Amygdala (tissue), 56 donors: ENCODE data around the gene KCTD7.
A peak's percentile ranks its signal among the peaks of the same experiment; 100 is the strongest.
"Not testable (repeated sequence)": the region's sequence is repeated elsewhere in the genome, so short reads cannot be mapped to it uniquely, and the experiment has no call there.

Source experiments
- DNase-seq, 56 donors: peaks; one replicate each; lab custom pipeline; 2025; lab: John Stamatoyannopoulos, UW

KCTD7 gene

DNA sequence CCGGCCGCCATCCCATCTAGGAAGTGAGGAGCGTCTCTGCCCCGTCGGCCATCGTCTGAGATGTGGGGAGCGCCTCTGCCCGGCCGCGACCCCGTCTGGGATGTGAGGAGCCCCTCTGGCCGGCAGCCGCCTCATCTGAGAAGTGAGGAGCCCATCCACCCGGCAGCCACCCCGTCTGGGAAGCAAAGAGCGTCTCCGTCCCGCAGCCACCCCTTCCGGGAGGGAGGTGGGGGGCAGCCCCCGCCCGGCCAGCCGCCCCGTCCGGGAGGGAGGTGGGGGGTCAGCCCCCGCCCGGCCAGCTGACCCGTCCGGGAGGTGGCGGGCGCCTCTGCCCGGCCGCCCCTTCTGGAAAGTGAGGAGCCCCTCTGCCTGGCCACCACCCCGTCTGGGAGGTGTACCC lies 14.1 kb upstream of the KCTD7 start:
- not testable (repeated sequence) for DNase-seq

GRCh38 chr7:66615699-66616098 lies 13.0 kb upstream of the KCTD7 start:
- no peak for DNase-seq

- DNase-seq: no peak
These were observed 11.4 kb upstream of the KCTD7 start for GRCh38 chr7:66617295-66617694.

DNA sequence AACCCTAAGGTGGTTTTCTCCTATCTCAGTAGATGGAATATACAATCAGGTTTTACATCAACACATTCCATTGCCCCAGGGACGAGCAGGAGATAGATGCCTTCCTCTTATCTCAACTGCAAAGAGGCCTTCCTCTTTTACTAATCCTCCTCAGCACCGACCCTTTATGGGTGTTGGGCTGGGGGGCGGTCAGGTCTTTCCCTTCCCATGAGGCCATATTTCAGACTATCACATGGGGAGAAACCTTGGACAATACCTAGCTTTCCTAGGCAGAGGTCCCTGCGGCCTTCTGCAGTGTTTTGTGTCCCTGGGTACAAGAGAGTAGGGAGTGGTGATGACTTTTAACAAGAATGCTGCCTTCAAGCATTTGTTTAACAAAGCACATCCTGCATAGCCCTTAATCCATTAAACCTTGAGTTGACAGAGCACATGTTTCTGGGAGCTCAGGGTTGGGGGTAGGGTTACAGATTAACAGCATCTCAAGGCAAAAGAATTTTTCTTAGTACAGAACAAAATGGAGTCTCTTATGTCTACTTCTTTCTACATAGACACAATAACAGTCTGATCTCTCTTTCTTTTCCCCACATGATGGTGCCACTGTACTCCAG lies 9.2 kb upstream of the KCTD7 start:
- not testable (repeated sequence) for DNase-seq

DNA sequence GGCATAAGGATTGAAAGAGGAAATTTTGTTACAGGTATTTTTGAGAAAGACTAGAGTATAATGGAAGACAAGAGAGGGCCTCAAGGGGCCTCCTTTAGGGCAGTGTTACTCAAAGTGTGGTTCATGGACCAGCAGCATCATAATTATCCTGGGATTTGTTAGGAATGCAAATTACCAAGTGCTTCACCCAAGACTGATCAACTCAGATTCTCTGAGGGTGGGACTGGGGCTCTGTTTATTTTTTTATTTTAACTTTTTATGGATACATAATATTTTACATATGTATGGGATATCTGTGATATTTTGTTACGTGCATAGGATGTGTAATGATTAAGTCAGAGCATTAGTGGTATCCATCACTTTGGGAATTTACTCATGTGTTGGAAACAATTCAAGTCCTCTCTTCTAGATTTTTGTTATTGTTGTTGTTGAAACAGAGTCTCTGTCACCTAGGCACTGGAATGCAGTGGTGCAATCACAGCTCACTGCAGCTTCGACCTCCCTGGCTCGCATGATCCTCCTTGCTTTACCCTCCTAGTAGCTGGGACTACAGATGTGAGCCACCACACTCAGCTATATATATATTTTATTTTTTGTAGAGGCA lies 2.2 kb upstream of the KCTD7 start:
- DNase-seq: no peak

- DNase-seq: peak in 3 of 56 donors; percentile 6 to 7 (median 6)
These were observed 1.5 kb upstream of the KCTD7 start for GRCh38 chr7:66627151-66627681.

DNA sequence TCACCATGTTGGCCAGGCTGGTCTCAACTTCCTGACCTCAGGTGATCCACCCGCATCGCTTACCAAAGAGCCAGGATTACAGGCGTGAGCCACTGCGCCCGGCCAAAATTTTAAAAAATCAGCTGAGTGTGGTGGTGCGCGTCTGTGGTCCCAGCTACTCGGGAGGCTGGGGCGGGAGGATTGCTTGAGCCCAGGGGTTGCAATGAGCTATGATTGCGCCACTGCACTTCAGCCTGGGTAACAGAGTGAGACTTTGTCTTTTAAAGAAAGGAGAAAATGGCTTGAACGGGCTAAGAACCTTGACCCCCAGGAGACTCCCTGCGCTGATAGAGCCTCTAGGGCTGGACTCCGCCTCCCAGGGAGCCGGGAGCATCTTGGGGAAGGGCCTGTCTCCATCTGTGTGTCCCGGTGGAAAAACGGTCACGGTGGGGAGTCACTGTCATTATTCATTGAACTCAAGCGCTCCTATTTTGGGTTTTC lies 760 bp upstream of the KCTD7 start:
- peak in 9 of 56 donors; percentile 39 to 71 (median 59) for DNase-seq

DNA sequence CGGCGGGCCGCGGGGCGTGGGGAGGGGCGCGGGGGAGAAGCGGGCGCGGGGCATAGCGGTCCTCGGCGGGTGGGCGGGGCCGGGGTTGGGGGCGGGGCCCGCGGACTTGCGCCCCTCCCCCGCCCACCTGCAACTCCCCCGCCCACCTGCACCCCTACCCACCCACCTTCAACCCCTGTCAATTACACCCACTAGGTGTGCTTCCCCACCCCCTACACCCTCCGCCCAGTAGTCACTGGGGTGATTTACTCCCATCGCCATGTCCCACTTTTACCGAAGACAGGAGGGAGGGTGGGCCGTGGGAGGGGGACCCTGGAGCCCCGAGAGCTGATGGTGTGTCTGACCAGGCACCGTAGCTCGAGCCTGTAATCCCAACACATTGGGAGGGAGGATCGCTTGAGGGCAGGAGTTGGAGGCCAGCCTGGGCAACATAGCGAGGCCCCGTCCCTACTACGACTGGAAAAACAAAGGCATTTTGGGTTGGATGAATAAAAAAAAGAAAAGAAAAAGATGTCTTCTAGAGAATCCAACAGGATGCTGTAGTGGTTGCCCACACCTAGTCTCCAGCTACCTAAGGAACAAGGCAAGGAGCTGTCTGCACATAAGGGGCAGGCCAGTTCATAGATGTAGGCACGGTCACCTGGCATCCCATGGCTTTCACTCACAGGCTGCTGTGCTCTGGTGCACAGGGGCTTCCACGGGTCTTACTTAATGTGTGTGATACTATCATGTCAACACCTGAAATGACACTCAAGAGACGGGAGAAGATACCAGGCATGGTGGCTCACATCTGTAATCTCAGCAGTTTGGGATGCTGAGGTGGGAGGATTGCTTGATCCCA lies 761 bp downstream of the KCTD7 start:
- DNase-seq: peak in 16 of 56 donors; percentile 1 to 91 (median 48)

GRCh38 chr7:66630531-66630930 lies 1.9 kb downstream of the KCTD7 start:
- no peak for DNase-seq

DNA sequence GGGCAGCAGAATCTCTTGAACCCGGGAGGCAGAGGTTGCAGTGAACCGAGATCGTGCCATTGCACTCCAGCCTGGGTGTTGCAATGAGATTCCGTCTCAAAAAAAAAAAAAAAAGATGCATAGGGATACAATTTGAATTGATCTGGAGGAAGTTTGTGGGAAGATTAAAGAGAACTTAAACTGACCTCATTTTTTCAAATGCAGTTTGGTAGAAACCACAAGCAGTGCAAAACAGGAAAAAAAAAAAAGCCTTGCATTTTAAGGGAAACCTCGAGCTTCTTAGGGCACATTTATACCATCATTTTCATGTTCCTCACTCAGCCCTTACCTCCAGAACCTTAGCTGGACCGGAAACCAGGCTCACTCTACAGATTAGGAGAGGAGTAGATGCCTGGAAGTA lies 2.8 kb downstream of the KCTD7 start:
- no peak for DNase-seq

DNA sequence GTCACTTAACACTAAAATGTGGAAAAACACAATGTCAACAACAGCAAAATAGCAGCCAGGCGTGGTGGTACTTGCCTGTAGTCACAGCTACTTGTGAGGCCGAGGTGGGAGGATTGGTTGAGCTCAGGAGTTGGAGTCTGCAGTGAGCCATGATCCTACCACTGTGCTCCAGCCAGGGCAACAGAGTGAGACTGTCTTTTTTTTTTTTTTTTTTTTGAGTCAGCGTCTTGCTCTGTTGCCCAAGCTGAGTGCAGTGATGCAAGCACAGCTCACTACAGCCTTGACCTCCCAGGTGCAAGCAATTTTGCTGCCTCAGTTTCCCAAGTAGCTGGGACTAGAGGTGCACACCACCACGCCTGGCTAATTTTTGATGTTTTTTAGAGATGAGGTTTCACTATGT lies 6.1 kb downstream of the KCTD7 start:
- no peak for DNase-seq

DNA sequence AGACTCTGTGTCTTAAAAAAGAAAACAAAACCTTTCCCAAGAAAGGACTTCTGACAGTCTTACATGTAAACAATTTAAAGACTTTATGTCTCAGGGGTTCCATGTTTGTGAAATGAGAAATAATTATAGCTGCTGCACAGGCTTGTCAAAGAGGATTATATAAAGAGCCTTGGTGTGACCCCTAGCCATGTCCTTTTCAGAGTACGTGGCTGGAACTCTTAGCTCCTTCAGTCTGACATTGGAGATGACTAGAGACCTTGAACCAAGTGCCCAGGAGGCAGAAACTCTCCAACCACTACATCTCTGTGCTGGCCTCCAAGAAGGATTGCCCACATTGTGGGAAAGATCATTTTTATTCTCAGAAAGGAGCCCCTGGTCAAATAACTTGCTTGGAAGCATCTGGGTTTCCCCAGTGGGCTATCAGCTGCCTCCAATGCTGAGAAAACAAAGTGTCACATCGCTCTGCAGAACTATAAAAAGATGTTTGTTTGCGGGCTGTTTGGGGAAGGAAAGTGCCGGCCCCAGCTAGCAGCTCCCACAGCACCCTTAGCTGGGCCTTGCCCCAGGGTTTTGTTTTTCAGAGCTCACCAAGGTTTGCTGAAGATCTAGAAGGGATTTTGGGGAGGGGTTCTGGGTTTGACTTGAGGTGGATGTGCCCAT lies 6.8 kb downstream of the KCTD7 start:
- DNase-seq: not testable (repeated sequence)

DNA sequence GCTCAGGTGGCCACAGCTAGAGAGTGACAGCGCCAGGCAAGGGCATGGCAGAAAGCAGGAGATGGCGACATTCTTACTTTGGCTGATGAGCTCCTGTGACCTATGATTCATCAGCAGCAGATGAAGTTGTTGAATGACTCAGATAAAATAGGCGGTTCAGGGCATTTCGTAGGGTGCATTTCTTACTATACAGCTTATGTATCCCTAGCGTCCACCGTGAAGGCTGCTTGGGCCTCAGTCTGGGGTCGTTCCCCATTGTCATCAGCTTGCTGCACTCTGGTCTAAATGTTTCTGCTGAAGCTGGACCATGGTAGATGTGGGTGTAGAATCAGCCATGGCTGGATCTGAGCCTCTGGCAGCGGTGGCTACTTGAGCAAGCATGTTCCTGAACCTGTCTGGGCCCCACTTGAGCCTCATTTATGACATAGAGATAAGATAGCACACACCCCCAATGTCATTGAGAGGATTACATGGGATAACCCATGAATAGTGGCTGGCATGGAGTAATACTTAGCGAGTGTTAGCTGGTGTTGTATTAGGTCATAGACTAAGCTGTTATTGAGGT lies 7.4 kb downstream of the KCTD7 start:
- not testable (repeated sequence) for DNase-seq

DNA sequence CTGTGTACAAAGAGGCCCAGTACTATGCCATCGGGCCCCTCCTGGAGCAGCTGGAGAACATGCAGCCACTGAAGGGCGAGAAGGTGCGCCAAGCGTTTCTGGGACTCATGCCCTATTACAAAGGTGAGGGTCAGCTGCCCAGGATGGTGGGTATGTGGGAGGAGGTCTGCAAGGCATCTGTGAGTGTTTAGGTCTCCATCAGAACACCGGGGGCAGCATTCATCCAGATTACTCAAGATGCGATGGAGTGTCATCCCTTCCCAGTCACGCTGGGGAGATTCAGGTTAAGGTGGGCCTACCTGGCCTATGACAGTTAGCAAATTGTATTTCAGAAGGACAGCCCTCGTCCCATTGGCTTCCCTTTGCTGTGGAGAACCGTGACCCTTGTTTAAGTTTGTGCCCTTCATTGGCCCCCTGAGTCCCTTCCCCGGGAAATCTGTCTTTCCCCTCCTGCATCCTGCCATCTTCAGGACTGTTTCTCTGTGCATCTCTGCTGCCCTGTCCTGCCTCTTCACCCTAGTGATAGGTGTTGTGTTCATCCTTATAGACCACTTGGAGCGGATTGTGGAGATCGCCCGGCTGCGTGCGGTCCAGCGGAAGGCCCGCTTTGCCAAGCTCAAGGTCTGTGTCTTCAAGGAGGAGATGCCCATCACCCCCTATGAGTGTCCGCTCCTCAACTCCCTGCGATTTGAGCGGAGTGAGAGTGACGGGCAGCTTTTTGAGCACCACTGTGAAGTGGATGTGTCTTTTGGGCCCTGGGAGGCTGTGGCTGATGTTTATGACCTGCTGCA lies 9.8 kb downstream of the KCTD7 start:
- no peak for DNase-seq

DNA sequence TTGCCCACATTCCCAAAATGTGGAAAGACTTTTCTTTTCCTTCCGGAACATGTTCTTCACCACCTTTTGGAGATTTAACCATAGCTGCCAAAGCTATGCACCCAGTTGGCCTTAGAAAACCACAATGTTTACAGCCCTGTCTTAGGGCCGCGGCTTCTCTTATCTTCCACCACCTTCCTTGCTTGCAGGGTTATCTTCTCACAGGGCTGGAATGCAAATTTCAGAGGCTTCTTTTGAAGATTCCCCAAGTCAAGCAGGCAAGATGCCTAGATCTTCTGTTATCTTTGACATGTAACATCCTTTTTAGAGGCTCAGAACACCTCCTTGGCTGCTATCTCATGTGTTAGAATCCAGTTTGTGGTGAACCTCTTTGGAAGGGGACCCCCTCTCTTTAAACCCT lies 11.1 kb downstream of the KCTD7 start:
- DNase-seq: no peak

DNA sequence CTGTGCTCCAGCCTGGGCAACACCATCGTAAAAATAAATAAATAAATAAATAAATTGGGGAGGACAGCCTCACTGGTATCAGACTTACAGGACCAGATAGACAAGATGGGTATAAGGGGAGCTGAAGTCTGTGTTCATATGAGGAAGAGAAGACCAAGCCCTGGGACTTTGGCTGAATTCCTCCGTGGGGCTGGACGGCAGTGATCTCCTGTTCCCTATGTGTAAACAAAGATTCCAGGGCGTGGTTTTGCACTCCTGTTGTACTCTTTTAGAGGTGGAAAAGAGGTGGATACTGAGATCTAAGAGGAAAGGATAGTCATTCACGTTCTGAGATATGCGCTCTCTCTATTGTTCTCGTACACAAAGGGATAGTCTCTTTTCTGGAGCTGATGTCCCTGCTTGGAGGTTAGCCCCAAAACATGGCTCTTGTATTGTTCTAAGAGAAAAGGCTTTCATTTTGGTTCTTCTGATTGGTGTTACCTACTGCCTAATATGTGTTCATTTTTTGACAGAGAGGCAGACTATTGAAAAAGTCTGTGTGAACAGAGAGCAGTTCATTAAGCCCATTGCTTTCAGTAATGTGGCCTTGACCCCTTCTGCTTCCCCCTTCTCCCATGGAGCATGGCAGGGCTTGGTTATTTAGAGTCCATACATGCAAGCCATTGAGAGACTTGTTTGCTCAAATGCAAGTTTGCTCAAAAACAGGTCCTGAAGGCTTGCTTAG lies 12.3 kb downstream of the KCTD7 start:
- no peak for DNase-seq

DNA sequence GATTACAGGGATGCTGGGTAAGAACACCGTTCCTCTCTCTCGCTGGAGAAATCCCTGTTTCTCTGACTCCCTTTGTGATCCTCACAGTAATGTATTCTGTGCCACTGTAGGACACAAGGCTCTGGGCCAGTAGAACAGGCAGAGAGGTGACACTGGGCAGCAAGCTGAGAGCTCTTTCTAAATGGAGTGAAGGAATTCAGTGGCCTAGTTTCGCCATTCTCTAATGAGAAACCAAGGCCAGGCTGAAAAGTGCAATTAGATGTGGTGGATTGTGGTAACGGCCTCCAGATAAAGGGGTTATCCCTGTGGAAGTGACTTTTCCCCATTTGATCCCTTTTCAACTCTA lies 12.8 kb downstream of the KCTD7 start:
- peak in 19 of 56 donors; percentile 2 to 70 (median 20) for DNase-seq

DNA sequence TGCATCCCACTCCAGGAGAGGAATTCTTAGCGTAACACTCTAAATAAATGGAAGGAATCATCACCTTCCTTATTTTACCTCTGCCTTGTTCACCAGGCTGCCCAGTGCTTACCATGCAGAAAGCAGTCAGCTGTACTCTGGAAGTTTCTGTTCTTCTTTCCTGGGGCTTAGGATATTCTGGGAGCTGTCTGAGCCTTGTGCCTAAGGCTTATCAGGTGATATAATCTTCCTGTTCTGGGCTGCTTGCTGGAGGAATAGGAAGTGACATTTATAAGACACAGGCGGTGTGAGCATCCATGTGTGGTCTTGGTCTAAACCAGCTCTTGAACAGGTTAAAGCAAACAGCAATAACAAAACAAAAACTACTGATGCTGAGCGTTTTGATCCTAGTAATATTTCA lies 13.5 kb downstream of the KCTD7 start:
- DNase-seq: peak in 5 of 56 donors; percentile 15 to 50 (median 16)

GRCh38 chr7:66642932-66643331 lies 14.3 kb downstream of the KCTD7 start:
- DNase-seq: no peak
